ENCODE measurements around the gene EVX2.

EVX2 gene

GRCh38 chr2:176092270-176093144 is 8.7 kb upstream of the EVX2 start, which contains the start of gene HOXD13:
TSS of gene HOXD13 (plus strand) at chr2:176092721. CDS start at chr2:176092891, 170 bp downstream.
- ATAC-seq (ENCODE audit: insufficient read depth, low read depth) = peak; percentile 8; the same call in 2 of the 3 replicates
- DNase-seq = peak; percentile 63
- Histone ChIP-seq H3K79me2 (ENCODE audit: insufficient read depth, low read length) (peaks cover 26% of the 10 kb centered on the region), H2AFZ (ENCODE audit: low read depth, low read length) (peak within 1 kb of the TSS; percentile 83), H3K4me3 (ENCODE audit: low read depth in 1 of 2, low read length in 2 of 2) (peak within 1 kb of the TSS; percentile 35 to 83; a peak in 3 of 4 replicates), H3K27me3 (ENCODE audit: insufficient read depth, low read length, poor library complexity) (no peaks in the 10 kb centered on the region), H3K36me3 (ENCODE audit: insufficient read depth, low read length) (no peaks in the 10 kb centered on the region), H4K20me1 (ENCODE audit: insufficient read depth, low read length) (no peaks in the 10 kb centered on the region), H3K4me2 (ENCODE audit: insufficient read depth, low read length) (peak within 1 kb of the TSS; percentile 74), H3K27ac (ENCODE audit: low read length) (peak within 1 kb of the TSS; percentile 92), H3K9me3 (ENCODE audit: insufficient read depth, low read length, severe bottlenecking) (no peaks in the 10 kb centered on the region), H3K4me1 (ENCODE audit: insufficient read depth, low read length) (peaks cover 37% of the 10 kb centered on the region), H3K9ac (ENCODE audit: low read depth, low read length) (peak within 1 kb of the TSS; percentile 89)
- TF ChIP-seq, protein P1, sequence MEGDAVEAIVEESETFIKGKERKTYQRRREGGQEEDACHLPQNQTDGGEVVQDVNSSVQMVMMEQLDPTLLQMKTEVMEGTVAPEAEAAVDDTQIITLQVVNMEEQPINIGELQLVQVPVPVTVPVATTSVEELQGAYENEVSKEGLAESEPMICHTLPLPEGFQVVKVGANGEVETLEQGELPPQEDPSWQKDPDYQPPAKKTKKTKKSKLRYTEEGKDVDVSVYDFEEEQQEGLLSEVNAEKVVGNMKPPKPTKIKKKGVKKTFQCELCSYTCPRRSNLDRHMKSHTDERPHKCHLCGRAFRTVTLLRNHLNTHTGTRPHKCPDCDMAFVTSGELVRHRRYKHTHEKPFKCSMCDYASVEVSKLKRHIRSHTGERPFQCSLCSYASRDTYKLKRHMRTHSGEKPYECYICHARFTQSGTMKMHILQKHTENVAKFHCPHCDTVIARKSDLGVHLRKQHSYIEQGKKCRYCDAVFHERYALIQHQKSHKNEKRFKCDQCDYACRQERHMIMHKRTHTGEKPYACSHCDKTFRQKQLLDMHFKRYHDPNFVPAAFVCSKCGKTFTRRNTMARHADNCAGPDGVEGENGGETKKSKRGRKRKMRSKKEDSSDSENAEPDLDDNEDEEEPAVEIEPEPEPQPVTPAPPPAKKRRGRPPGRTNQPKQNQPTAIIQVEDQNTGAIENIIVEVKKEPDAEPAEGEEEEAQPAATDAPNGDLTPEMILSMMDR (IDR thresholded peaks at IDR 0.05; ENCODE audit: borderline replicate concordance, extremely low read depth, low read length, poor library complexity, severe bottlenecking) = no peak
- TF ChIP-seq EZH2 (IDR thresholded peaks at IDR 0.05; ENCODE audit: borderline replicate concordance, low read depth, low read length, severe bottlenecking) = no peak

DNA sequence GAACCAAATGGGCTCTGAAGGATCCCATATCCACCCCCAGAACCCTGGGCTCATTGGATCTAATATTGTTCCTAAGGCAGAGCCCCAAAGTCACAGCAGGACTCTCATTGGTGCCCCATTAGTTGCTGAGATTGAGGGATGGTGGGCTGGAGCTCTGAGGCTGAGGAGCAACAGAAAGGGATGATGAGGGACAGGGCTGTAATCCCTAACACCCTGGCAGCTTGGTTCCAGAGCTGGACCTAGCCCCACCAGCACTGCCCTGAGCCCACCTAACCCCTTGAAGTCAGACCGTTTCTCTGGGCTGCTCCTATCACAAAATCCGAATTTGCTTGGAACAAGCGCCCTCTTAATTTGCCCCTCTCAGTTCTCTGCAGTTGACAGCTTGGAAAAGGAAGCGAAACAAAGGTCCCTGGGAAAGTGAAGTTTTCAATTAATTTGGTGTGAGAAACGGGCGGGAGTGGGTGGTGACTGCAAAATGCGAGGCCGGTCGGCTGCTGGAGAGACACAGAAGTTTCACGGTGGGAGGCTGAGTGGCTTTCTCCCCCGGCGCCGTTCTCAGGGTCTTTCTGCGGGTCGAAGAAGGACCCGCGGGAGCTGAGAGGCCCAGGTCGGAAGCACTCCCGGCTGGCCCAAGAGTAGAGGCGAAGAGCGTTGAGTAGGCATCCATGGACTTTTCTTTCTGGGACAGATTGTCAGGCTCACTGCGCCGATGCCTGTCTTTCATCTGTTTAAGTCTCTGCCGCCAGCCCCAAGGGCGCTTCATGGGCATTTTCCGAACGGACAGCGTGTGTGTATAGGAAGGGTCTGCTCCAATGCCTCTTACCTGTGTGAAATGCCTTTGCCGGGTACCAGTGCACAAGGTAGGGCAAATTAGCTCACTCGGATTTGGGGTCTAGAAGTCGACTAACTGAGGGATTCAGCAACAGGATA is 7.8 kb upstream of the EVX2 start:
- H3K27ac ChIP-seq (ENCODE audit: low read length) = no peak overlapping the region
- H2AFZ ChIP-seq (ENCODE audit: low read depth, low read length) = no peak overlapping the region
- H3K9me3 ChIP-seq (ENCODE audit: insufficient read depth, low read length, severe bottlenecking) = no peaks in the 10 kb centered on the region
- ATAC-seq (ENCODE audit: insufficient read depth, low read depth) (no peak), DNase-seq (no peak)
- H3K27me3 ChIP-seq (ENCODE audit: insufficient read depth, low read length, poor library complexity) = no peaks in the 10 kb centered on the region
- peaks cover 26% of the 10 kb centered on the region for H3K79me2 ChIP-seq (ENCODE audit: insufficient read depth, low read length)
- peaks cover 37% of the 10 kb centered on the region for H3K4me1 ChIP-seq (ENCODE audit: insufficient read depth, low read length)
- H3K4me3 ChIP-seq (ENCODE audit: low read depth in 1 of 2, low read length in 2 of 2) = no peak overlapping the region
- H3K36me3 ChIP-seq (ENCODE audit: insufficient read depth, low read length) = no peaks in the 10 kb centered on the region
- TF ChIP-seq, protein P1 (IDR thresholded peaks at IDR 0.05; ENCODE audit: borderline replicate concordance, extremely low read depth, low read length, poor library complexity, severe bottlenecking) = no peak
- TF ChIP-seq EZH2 (IDR thresholded peaks at IDR 0.05; ENCODE audit: borderline replicate concordance, low read depth, low read length, severe bottlenecking) = no peak
- H3K9ac ChIP-seq (ENCODE audit: low read depth, low read length) = no peak overlapping the region
- no peaks in the 10 kb centered on the region for H4K20me1 ChIP-seq (ENCODE audit: insufficient read depth, low read length)
- no peak overlapping the region for H3K4me2 ChIP-seq (ENCODE audit: insufficient read depth, low read length)

DNA sequence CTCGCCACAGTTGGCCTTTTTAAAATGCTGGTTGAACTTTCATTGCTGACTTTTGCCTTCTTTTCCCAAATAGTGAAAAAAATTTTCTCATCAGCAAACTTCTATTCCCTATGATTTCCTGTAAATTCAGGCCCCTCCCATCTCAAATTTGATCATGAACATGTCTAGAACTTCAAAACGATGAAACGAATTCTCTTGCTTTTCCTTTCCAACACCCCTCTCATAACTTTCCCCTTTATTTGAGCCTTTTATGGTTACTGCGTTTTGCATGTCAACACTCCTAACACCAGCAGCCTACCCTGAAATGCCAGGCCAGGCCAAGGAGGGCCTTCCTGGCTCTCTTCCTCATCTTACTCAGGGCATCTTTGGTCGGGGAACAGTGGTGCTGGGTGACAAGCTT is 7.1 kb upstream of the EVX2 start:
- no peaks in the 10 kb centered on the region for H3K9me3 ChIP-seq (ENCODE audit: insufficient read depth, low read length, severe bottlenecking)
- peaks cover 37% of the 10 kb centered on the region for H3K4me1 ChIP-seq (ENCODE audit: insufficient read depth, low read length)
- H3K9ac ChIP-seq (ENCODE audit: low read depth, low read length) = no peak overlapping the region
- no peak for DNase-seq
- no peaks in the 10 kb centered on the region for H3K36me3 ChIP-seq (ENCODE audit: insufficient read depth, low read length)
- H4K20me1 ChIP-seq (ENCODE audit: insufficient read depth, low read length) = no peaks in the 10 kb centered on the region
- no peak for ATAC-seq (ENCODE audit: insufficient read depth, low read depth)
- no peak overlapping the region for H3K27ac ChIP-seq (ENCODE audit: low read length)
- H3K4me3 ChIP-seq (ENCODE audit: low read depth in 1 of 2, low read length in 2 of 2) = no peak overlapping the region
- H3K27me3 ChIP-seq (ENCODE audit: insufficient read depth, low read length, poor library complexity) = no peaks in the 10 kb centered on the region
- H3K4me2 ChIP-seq (ENCODE audit: insufficient read depth, low read length) = no peak overlapping the region
- H3K79me2 ChIP-seq (ENCODE audit: insufficient read depth, low read length) = peaks cover 26% of the 10 kb centered on the region
- TF ChIP-seq, protein P1 (IDR thresholded peaks at IDR 0.05; ENCODE audit: borderline replicate concordance, extremely low read depth, low read length, poor library complexity, severe bottlenecking) = no peak
- no peak for TF ChIP-seq EZH2 (IDR thresholded peaks at IDR 0.05; ENCODE audit: borderline replicate concordance, low read depth, low read length, severe bottlenecking)
- H2AFZ ChIP-seq (ENCODE audit: low read depth, low read length) = no peak overlapping the region

Data from DND-41 (cell line).